Measurements from ENCODE around the gene PCDHGA2.

- no peak for TF ChIP-seq POLR2AphosphoS5 (IDR thresholded peaks at IDR 0.05)
- no peak for TF ChIP-seq EP300 (conservative IDR thresholded peaks at IDR 0.05; ENCODE audit: poor library complexity, severe bottlenecking)
- TF ChIP-seq CTCF (IDR thresholded peaks at IDR 0.05; ENCODE audit: poor library complexity, severe bottlenecking) = no peak
- TF ChIP-seq EZH2 (IDR thresholded peaks at IDR 0.05; ENCODE audit: borderline replicate concordance, insufficient read depth, low read length, poor library complexity, severe bottlenecking) = no peak
- no peak for TF ChIP-seq REST (IDR thresholded peaks at IDR 0.05; ENCODE audit: borderline replicate concordance)
Observed at GRCh38 chr5:141374627-141375026, 36.1 kb downstream of the PCDHGA2 start.

Measured in neural cell (in vitro differentiated cells).